ENCODE results near the gene PREX1.
"Not testable (repeated sequence)": the region's sequence is repeated elsewhere in the genome, so short reads cannot be mapped to it uniquely, and the experiment has no call there.

Gene PREX1

DNA sequence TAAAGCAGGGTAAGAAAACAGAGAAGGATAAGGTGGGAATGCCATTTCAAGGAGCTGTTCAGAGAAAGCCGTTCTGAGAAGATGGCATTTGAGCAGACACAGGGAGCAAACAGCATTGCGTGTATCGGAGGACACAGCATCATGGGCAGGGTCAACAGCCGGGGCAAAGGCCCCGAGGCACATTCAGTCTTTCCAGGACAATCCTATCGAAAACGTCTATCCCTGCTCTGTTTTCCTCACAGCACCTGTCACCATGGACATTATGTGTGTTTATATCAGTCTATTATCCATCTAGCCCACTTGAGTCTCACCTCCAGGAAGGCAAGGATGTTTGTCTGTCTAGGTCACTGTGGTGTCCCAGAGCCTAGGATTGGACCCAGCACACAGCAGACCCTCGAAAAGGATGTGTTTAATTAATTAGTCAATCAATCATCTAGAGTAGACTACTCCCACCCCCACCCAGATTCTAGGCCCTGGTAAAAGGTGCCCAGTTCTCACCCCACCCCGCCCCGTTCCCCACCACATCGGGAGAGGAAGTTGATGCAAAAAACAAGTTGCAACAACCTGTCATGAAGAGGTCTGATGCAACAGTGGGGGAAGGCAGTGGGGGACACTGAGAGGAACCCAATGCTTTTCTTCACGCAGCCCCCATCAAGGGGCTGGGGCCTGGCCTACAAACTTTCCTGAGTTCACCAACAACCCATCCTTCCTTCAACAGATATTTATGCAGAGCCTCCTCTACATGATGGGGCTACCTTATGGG, 66.6 kb downstream of the PREX1 start:
- H3K4me3 ChIP-seq (replicated peaks; ENCODE audit: low read depth, low read length): no peak overlapping the region
- DNase-seq (ENCODE audit: low read depth): no peak
- TF ChIP-seq, protein P1, sequence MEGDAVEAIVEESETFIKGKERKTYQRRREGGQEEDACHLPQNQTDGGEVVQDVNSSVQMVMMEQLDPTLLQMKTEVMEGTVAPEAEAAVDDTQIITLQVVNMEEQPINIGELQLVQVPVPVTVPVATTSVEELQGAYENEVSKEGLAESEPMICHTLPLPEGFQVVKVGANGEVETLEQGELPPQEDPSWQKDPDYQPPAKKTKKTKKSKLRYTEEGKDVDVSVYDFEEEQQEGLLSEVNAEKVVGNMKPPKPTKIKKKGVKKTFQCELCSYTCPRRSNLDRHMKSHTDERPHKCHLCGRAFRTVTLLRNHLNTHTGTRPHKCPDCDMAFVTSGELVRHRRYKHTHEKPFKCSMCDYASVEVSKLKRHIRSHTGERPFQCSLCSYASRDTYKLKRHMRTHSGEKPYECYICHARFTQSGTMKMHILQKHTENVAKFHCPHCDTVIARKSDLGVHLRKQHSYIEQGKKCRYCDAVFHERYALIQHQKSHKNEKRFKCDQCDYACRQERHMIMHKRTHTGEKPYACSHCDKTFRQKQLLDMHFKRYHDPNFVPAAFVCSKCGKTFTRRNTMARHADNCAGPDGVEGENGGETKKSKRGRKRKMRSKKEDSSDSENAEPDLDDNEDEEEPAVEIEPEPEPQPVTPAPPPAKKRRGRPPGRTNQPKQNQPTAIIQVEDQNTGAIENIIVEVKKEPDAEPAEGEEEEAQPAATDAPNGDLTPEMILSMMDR (IDR thresholded peaks at IDR 0.05; ENCODE audit: low read length, missing control alignments): no peak

GRCh38 chr20:48760403-48760983, 67.3 kb downstream of the PREX1 start:
- peak; percentile 57 for DNase-seq (ENCODE audit: low read depth)
- H3K4me3 ChIP-seq (replicated peaks; ENCODE audit: low read depth, low read length): no peak overlapping the region
- TF ChIP-seq, protein P1 (IDR thresholded peaks at IDR 0.05; ENCODE audit: low read length, missing control alignments): no peak

GRCh38 chr20:48759631-48760245, 68.1 kb downstream of the PREX1 start:
- H3K4me3 ChIP-seq (replicated peaks; ENCODE audit: low read depth, low read length): no peak overlapping the region
- no peak for DNase-seq (ENCODE audit: low read depth)
- TF ChIP-seq, protein P1 (IDR thresholded peaks at IDR 0.05; ENCODE audit: low read length, missing control alignments): no peak

DNA sequence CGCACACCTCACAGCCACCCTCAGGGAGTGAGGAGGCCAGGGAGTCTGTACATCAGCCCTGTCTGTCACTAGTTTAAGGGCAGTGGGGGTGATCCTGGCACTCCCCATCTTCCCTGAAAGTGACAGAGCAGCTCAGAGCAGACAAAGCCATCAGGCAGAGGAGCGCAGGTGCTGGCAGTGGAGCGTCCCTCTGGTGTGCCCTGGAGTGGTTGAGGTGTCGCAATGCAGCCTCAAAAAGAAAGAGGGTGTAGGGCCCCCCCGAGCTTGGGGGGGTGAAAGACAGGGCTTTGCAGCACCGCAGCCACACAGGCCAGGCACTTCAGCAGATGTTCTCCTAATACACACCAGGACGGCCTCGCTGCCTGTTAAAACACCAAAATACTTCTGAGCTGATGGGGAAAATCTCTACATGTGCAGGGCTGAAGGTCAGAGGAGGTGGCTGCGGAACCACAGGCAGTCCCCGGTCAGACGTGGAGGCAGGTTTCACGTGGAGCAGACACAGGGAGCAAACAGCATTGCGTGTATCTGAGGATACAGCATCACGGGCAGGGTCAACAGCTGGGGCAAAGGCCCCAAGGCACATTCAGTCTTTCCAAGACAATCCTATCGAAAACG, 69.5 kb downstream of the PREX1 start:
- DNase-seq (ENCODE audit: low read depth): no peak
- TF ChIP-seq, protein P1 (IDR thresholded peaks at IDR 0.05; ENCODE audit: low read length, missing control alignments): no peak
- no peak overlapping the region for H3K4me3 ChIP-seq (replicated peaks; ENCODE audit: low read depth, low read length)

GRCh38 chr20:48756774-48757173, 71.0 kb downstream of the PREX1 start:
- H3K4me3 ChIP-seq (replicated peaks; ENCODE audit: low read depth, low read length); DNase-seq (ENCODE audit: low read depth): not testable (repeated sequence)

DNA sequence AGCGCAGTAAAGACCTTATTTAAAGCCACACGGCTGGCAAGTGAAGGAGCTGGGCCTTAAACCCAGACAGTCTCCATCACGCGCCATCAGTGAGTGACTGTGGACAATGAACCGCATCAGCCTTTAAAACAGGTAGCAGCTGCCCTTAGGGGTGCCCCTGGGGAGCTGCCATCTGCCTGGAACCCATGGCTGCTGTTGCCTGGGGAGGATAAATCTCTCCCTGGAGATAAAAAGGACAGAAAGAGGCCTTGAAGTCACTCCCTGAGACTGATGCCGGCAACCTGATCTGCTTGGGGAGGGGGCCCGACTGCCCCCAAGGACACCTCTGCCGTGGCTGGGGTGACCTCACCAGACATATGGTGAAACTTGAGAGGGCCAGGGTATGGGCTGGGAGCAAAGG, 73.5 kb downstream of the PREX1 start:
- no peak for DNase-seq (ENCODE audit: low read depth)
- TF ChIP-seq, protein P1 (IDR thresholded peaks at IDR 0.05; ENCODE audit: low read length, missing control alignments): no peak
- H3K4me3 ChIP-seq (replicated peaks; ENCODE audit: low read depth, low read length): no peak overlapping the region

DNA sequence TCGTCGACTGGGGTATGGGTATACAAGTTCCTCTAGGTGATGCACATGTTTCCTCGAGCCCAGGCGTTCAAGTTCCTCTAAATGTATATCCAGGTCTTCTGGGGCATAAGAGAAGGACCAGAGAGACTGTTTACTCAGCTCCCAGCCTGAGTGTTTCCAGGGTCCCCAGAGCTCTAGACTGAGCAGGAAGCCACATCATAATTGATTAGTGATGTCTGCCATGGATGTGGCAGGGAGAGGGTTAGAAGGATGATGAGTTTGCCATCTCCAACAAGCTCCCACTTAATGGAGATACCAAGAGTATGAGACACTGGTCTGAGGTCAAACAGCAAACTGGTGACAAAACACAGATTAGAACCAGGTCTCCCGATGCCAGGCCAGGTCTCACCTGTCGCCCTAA, 74.8 kb downstream of the PREX1 start:
- H3K4me3 ChIP-seq (replicated peaks; ENCODE audit: low read depth, low read length): no peak overlapping the region
- no peak for DNase-seq (ENCODE audit: low read depth)
- TF ChIP-seq, protein P1 (IDR thresholded peaks at IDR 0.05; ENCODE audit: low read length, missing control alignments): no peak
